ENCODE data around the gene AK1. TPM values are rescaled to one million over a fixed set of nuclear protein-coding genes. Genes with fewer than 3 reads are reported as not detected.

The AK1 gene
- total RNA-seq, 4 donors from 2014 or later = 37.4 to 75.0 (median 56.0) TPM

- intact Hi-C loops (cut with DNase I) = no loop called here
- peak overlapping the region; percentile 51 to 71 (median 62) for H3K27ac ChIP-seq (replicated peaks in 1 of 4)
- DNase-seq (ENCODE audit: extremely low spot score) = no peak
- H3K36me3 ChIP-seq = peaks cover 0 to 31% (median 27%) of the 10 kb centered on the region in 4 donors
- H3K4me1 ChIP-seq = peaks cover 33 to 59% (median 50%) of the 10 kb centered on the region in 4 donors
- no peaks in the 10 kb centered on the region for H3K27me3 ChIP-seq
- H3K9me3 ChIP-seq = no peaks in the 10 kb centered on the region
- 85% methylated on average over 12 of the region's 12 CpGs for WGBS
- TF ChIP-seq POLR2A (IDR thresholded peaks at IDR 0.05; ENCODE audit: low read depth) (no peak), POLR2AphosphoS5 (IDR thresholded peaks at IDR 0.05) (no peak), CTCF (IDR thresholded peaks at IDR 0.05) (no peak), EP300 (IDR thresholded peaks at IDR 0.05) (no peak)
- H3K4me3 ChIP-seq = no peak overlapping the region
Observed at GRCh38 chr9:127905788-127906191, 28.3 kb upstream of the AK1 start.

- H3K36me3 ChIP-seq = peaks cover 0 to 25% (median 21%) of the 10 kb centered on the region in 4 donors
- intact Hi-C loops (cut with DNase I) = no loop called here
- DNase-seq (ENCODE audit: extremely low spot score) = no peak
- WGBS = 78% methylated on average over 5 of the region's 5 CpGs
- TF ChIP-seq EP300 (IDR thresholded peaks at IDR 0.05) (no peak), POLR2A (IDR thresholded peaks at IDR 0.05; ENCODE audit: low read depth) (no peak), CTCF (IDR thresholded peaks at IDR 0.05) (no peak), POLR2AphosphoS5 (IDR thresholded peaks at IDR 0.05) (no peak)
- H3K27me3 ChIP-seq = no peaks in the 10 kb centered on the region
- H3K9me3 ChIP-seq = no peaks in the 10 kb centered on the region
- no peak overlapping the region for H3K4me3 ChIP-seq
- H3K27ac ChIP-seq (replicated peaks in 1 of 4) = peak overlapping the region; percentile 60 to 71 (median 68)
- H3K4me1 ChIP-seq = peaks cover 37 to 60% (median 49%) of the 10 kb centered on the region in 4 donors
Observed at GRCh38 chr9:127905004-127905728, 27.7 kb upstream of the AK1 start.

GRCh38 chr9:127904561-127905003, 27.1 kb upstream of the AK1 start:
- 39% methylated on average over 8 of the region's 12 CpGs for WGBS
- intact Hi-C loops (cut with DNase I) = no loop called here
- peaks cover 0 to 19% (median 15%) of the 10 kb centered on the region in 4 donors for H3K36me3 ChIP-seq
- peaks cover 41 to 65% (median 53%) of the 10 kb centered on the region in 4 donors for H3K4me1 ChIP-seq
- DNase-seq (ENCODE audit: extremely low spot score) = no peak
- no peaks in the 10 kb centered on the region for H3K27me3 ChIP-seq
- TF ChIP-seq POLR2AphosphoS5 (IDR thresholded peaks at IDR 0.05) = no peak
- no peak for TF ChIP-seq POLR2A (IDR thresholded peaks at IDR 0.05; ENCODE audit: low read depth)
- TF ChIP-seq EP300 (IDR thresholded peaks at IDR 0.05) = no peak
- no peak for TF ChIP-seq CTCF (IDR thresholded peaks at IDR 0.05)
- no peak overlapping the region for H3K4me3 ChIP-seq
- peak overlapping the region; percentile 60 to 71 (median 68) for H3K27ac ChIP-seq (replicated peaks in 1 of 4)
- H3K9me3 ChIP-seq = no peaks in the 10 kb centered on the region

- peaks cover 0 to 13% (median 11%) of the 10 kb centered on the region in 4 donors for H3K36me3 ChIP-seq
- no peaks in the 10 kb centered on the region for H3K27me3 ChIP-seq
- H3K9me3 ChIP-seq = no peaks in the 10 kb centered on the region
- peaks cover 42 to 66% (median 54%) of the 10 kb centered on the region in 4 donors for H3K4me1 ChIP-seq
- intact Hi-C loops (cut with DNase I) = no loop called here
- no peak for TF ChIP-seq POLR2A (IDR thresholded peaks at IDR 0.05; ENCODE audit: low read depth)
- peak; percentile 57 to 64 for TF ChIP-seq POLR2AphosphoS5 (IDR thresholded peaks at IDR 0.05)
- 42% methylated on average over 15 of the region's 17 CpGs for WGBS
- DNase-seq (ENCODE audit: extremely low spot score) = no peak
- peak overlapping the region in 1 of 4 donors; percentile 9 for H3K4me3 ChIP-seq
- peak overlapping the region; percentile 60 to 71 (median 68) for H3K27ac ChIP-seq (replicated peaks in 1 of 4)
Observed at GRCh38 chr9:127903557-127904475, 26.3 kb upstream of the AK1 start.

All from esophagus muscularis mucosa (tissue), 4 donors.